T-helper 1 cell treated with Interleukin-12 subunit alpha and Interleukin-12 subunit beta and Interleukin-4 antibody, amounts not matched to agents 30 ng/mL and 1 ng/mL, for 36 hours (primary cell): ENCODE data around the gene RAB44. TPM values are rescaled to one million over a fixed set of nuclear protein-coding genes. Genes with fewer than 3 reads are reported as not detected.

Source experiments
- intact Hi-C: fragments of 100-400 bp; cut with micrococcal nuclease; formaldehyde crosslinking; loops from one replicate; pipeline ENCODE4 v1.15.1; 2024
- total RNA-seq: library from RNA; stranded (reverse); gene quantifications from 2 replicates; pipeline ENCODE4 v1.2.3, GENCODE V29; 2022

The RAB44 gene
- total RNA-seq, 1 donor from 2014 or later, result 0.20 TPM

DNA sequence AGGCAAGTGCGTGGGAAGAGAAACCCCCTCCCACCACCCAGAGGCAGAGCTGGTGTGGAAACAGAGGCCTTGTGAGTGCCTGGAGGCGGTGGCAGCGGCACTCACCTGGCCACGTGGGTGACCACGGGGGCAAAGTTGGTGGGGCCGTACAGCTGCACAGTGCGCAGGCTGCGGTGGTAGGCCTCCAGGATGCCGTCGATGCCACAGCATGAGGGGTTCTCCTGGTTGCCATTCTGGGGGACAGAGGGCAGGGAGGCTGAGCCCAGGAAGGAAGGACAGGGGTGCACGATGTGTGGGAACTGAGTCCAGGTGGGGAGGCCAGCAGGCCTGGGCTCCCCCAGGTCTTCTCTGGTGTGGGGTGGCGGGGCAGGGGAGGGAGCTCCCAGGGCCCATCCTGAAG is 47.7 kb downstream of the RAB44 start:
- intact Hi-C loops, result no loop called here

DNA sequence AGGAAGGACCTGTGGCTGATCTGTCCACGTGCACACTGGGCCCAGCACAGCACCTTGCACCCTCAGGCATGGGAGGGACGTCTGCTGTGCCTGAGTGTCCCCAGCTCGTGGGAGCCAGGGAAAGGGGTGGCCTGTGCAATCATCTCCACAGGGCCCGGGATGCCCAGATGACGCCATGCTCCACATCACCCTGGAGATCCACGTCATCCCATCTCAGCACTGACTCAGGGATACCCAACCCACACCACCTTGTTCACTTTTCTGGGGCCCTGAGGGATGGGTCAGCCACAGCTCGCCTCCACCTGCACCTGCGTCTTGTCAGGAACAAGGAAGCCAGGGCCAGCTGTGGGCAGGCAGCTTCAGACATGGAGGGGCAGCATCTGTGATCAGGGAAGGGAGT is 48.2 kb downstream of the RAB44 start:
- intact Hi-C loops, result no loop called here

DNA sequence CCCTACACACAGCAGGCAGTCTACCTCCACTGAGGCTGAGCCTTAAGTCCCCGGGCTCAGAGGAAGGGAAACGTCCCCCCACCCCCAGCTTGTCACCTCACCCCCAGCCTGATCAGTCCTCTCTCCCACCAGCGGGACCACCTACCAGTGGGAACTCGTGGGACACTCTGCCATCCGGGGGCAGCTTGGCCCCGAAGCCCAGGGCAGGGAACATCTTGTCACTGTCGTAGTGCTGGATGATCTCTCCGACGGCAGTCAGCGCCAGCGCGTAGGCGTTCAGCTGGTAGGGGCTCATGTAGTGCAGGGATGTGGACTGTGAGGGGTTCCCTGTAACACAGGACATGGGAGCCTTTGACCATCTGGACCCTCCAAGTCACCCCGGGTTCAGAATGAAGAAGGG is 48.6 kb downstream of the RAB44 start:
- intact Hi-C loops, result no loop called here

DNA sequence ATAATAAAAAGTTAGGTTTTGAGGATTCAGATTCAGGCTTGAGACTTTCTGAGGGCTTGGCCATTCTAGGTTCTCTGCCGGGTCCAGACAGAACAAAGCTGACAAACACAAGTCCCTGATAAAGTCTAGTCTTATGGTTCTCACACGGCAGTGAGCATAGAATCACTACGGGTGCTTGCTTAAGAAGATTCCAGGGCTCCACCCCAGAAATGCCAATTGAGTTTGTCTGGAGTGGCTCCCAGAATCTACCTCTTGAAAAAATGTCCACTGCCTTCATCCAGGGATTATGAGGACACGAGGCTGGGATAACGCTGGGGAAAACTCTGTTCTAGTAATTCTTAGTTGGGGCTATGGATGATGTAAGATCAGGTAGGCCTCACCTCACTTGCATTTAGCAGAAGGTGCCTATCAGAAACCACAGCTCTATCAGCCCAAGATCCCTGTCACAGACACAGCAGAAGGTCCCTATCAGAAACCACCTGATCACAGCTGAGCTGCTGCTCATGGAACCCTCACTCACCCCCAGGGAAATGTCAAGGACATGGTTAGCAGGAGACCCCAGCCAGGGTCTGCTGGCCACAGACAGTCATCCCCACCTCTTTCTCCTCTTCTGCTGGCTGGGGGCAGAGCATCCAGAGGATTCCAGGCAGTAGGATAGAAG is 52.3 kb downstream of the RAB44 start:
- intact Hi-C loops, result no loop called here

DNA sequence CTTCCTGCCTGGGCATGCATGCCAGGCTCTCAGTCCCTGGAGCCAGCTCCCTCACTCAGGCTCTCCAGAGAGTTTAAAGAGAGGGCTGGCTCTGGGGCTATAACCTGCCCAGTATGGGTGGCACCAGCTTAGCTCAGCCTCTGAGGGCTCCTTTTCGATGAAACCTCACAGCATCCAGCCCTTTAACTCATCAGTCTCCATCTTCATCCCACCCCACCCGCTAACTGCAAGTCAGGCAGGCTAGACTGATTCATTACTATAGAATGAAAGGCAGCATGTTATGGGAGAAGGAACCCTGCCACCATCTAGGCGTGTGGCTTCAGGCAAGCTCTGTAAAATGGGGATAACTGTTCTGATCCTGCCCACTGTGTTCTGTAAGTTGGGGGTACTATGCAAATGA is 53.5 kb downstream of the RAB44 start:
- intact Hi-C loops, result no loop called here

DNA sequence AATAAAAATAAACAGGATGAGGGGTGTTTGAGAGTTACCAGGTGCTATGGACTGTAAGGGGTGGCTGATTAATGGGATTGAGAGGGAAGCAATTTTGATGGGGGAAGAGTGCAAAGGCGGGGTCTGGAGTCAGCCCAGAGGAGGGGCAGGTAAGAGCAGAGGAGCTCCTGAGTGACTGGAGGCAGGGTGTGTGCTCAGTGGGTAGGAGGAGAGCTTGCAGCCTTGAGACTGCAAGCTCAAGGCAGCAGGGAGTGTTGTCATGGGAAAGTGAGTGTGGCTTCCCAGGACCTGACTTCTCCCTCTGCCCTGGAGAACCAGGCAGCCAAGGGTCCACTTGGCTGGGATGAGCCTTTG is 54.2 kb downstream of the RAB44 start:
- intact Hi-C loops, result no loop called here

DNA sequence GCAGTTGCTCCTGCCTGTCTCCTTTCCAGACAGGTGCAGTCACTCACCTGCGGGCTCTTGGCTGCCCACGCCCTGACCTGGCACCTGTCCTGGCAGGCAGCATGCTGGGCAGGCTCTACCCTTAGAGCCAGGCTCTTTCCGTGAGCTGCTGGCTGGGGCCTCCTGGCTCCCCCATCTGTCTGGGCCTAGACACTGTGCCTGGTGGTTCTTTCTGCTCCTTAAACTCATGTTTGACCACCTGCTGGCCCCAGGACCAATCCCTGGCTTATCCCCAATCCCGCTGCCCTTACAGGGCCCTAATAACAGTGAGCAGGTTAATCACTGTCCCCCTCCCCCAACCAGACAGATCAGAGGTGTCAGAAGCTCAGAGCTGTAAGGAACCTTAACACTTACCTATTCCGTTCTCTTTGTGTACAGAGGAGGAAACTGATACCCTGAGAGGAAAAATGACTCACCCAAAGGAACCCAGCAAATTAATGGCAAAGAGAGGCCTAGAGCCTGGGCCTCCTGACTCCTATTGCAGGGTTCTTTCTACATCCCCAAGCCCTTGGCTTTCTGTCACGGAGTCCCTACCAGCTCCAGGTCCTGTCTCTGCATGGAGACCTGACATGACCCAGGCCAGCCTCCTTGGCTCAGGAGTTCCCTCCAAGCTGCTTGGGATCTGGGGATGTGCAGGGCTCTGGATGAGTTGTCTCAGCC is 54.7 kb downstream of the RAB44 start:
- intact Hi-C loops, result no loop called here

DNA sequence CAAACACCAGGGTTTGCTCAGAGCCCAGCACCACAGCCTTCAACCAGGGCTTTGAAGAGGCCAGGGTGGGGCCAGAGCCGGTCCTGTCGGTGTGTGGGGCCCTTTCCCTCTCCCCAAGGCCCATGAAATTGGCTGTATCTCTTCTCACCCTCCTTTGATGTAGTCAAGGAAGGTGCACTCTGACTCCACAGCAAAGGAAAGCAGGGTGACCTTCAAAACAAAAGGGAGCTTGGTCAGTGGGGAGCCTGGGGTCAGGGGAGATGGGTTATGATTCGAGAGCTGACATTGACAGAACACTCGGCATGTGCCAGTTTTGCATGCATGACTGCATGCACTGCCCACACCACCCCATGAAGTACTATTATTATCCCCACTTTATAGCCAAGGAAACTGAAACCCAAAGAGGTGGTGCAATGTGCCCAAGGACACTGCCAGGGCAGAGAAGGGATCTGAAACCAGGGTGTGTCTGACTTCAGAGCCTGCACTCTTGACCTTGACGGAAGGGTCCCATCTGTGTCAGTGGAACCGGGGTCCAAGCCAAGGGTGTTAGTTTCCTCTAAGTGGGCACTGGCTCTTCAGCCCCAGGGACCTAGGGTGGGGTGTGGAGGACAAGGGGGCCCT is 55.4 kb downstream of the RAB44 start:
- intact Hi-C loops, result no loop called here

DNA sequence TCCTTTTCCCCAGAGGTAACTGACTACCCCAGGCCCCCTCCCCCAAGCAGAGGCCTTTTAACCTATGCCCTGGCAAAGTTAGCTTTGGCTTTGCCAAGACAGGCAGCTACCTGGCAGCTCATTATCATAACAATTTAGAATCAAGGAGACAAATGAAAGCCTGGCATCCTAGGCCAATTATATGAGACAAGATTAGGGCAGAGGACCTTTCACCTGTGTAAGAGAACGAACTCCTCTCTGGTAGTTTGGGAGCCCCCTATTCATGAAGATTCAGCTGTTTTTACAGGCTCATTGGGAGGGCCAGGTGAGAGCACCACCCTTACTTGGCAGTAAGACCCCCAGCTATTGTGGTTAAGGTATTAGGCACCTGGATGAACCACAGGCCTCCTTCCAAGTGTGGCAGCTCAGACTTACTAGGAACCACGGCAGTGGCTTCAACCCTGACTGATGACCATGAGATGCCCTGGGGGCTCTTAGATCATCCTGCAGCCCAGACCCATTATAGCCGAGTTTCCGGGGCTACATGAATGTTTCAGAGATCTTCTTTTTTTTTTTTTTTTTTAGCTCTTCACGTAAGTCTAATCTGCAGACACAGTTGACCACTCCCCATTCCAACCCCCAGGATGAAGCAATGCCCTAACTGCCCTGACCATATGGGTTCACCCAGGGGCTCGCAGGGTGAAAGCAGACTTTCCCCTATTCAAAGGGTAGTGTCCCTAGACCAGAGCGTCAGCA is 56.2 kb downstream of the RAB44 start:
- intact Hi-C loops, result loop anchor here (2.0 kb wide), 1 partner anchor 27 kb away; no protein-coding TSS in a partner anchor

DNA sequence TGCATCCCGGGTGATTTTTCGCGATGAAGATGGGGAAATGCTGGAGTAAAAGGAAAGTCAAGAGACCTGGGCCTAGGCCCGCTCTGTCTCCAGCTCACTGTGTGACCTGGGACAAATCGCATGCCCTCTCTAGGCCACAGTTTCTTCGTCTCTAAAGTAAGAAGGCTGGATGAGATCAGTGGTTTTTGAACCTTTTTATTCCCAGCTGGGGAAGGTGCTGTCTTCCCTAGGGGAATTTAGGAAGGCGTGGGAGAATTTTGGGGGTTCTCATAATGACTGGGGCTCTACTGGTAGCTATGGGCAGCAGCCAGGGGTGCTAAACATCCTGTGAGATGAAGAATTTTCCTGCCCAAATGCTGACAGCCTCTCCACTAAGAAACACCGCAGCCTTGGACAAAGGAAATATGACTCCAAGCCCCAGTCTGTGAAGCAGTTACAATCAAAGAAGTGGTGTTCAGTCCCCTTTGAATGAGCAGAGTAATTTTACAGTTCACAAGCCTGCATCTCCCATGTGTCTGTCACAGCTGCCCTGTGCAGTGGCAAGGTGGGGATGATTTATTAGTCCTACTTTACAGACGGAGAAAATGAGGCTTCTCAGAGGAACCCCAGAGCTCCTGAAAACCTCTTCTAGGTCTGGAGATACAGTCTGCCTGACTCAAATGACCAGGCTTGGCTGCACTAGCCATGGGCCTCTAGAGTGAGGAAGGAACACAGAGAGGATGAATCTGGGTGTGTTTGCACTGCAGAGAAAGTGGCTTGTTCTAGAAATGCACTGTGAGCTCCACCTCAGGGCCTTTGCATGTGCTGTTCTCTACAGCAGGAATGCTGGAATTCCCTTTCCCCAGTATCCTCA is 57.2 kb downstream of the RAB44 start:
- intact Hi-C loops, result loop anchor here (1.0 to 5.0 kb wide), 8 partner anchors 20 to 417 kb away; partner anchors contain the start of genes KCTD20, PIM1 and PXT1

DNA sequence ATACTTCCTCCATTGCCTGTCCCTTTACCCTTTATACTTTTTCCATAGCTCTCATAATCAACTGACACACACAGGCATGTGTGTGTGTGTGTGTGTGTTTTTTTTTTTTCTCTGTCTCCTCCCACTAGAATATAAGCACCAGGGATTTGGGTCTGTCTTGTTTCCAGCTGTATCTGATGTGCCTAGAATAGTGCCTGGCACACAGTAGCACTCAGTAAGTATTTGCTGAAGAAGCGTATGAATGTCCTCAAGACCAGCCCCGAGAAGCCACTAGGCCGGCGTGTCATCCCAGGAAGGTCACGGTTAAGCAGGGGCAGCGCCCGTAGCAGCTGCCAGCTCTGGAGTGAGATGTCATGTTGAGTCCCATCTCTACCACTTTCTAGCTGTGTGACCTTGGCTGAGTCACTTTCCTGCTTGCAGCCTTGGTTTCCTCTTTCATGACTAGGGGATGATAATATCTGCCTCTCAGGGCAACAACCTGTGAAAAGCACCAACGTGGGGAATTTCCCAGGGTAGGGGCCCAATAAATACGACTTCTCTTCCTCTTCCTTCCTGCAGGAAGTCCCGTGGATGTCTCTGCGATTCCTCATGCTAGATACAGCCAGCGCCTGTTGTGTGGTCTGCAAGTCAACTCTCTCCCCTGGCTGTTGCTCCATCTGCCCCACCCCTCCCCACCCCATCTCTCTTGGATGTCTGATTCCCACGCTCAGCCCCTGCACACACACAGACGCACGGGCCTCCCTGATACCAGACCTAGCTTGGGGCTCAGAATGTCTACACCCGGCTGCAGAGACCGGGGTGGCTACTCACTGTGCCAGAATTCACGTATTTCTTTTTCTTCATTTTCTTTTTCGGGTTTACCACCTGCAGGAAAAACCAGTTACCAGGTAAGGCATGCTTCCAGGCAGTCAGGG is 58.1 kb downstream of the RAB44 start:
- intact Hi-C loops, result loop anchor here (1.0 to 5.0 kb wide), 9 partner anchors 20 to 417 kb away; partner anchors contain the start of genes KCTD20, PIM1 and PXT1

DNA sequence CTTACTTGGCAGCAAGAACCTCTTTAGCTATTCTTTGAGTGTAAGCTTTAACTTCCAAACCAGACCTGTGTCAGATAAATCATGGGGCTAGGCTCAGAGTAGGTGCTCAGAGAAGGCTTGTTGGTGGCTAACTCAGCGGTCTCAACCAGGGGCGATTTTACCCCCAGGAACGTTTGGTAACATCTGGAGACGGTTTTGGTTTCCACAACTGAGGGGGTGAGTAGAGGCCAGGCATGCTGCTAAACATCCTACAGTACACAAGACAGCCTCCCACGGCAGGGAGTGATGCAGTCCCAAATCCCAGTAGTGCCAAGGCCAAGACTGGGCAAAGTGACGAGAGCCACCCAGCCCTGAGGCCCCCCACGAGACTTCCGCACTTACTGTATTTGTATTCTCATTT is 59.2 kb downstream of the RAB44 start:
- intact Hi-C loops, result loop anchor here (1.0 to 5.0 kb wide), 3 partner anchors 210 to 416 kb away; partner anchors contain the start of genes KCTD20, PIM1 and PXT1

DNA sequence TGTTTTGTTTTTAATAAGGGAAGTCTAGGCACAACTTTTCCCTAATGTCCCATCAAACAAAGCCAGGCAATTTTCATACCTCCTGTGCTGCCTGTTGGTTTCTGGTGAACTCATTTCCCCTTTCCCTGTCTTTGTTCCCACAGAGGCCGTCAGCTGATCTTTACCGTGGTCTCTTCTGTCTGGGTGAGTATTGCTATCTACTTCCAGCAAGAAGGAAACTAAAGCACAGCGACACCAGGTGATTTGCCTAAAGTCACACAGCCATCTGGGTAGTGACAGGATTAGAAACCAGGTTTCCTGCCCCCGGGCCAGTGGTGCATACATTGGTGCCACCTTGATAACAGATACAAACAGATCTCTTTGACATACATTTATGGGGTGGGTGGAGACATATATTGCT is 59.6 kb downstream of the RAB44 start:
- intact Hi-C loops, result loop anchor here (5.0 kb wide), 2 partner anchors 315 to 415 kb away; partner anchors contain the start of genes KCTD20, PIM1 and PXT1

DNA sequence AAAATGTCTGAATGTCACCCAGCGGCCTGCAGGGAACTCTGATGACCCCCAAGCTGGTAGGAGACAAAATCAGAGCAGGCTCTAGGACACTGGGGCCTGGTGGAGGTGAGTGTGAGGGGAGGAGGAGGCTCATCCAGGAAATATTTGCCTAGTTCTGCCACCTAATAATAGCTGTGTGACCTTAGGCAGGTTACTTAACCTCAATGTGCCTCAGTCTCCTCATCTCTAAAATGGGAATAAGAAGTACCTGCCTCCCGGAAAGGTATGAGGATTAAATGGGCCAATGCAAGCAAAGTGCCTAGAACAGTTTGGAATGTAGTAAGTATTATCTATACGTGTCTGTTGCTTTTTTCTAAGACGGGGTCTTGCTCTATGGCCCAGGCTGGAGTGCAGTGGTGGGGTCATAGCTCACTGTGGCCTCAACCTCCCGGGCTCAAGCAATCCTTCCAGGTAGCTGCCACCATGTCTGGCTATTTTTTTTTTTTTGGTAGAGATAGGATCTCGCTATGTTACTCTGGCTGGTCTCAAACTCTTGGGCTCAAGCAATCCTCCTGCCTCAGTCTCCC is 60.4 kb downstream of the RAB44 start:
- intact Hi-C loops, result loop anchor here (2.0 to 5.0 kb wide), 3 partner anchors 316 to 414 kb away; partner anchors contain the start of genes KCTD20, PIM1 and PXT1

DNA sequence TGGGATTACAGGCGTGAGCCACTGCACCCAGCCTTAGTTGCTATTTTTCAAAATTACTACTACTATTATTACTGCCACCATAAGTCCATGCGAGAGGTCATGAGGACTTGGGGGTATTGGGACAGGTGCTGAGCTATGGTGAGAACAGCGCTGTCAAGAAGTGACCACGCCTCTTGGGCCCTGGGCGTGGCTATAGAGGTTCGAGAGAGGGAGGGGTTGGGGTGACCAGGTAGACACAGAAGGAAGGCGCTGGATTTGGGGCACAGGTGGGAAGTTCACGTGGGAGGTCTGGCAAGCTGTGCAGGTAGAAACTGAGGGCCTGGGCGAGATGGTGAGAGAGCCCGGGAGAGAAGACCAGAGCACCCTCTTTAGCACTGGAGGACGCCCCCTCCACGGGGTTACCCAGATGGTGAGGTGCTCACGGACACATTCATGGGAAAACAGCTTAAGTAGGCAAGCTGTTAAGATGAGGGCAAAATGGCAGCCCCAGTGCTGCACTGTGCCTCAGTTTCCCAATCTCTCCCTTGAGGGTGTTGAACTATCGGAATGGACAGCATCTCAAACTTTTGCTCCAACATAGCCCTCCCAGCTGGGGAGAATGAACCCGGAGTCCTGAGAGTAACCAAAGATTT is 61.0 kb downstream of the RAB44 start:
- intact Hi-C loops, result loop anchor here (1.0 to 5.0 kb wide), 6 partner anchors 66 to 414 kb away; partner anchors contain the start of genes KCTD20, PIM1 and PXT1

DNA sequence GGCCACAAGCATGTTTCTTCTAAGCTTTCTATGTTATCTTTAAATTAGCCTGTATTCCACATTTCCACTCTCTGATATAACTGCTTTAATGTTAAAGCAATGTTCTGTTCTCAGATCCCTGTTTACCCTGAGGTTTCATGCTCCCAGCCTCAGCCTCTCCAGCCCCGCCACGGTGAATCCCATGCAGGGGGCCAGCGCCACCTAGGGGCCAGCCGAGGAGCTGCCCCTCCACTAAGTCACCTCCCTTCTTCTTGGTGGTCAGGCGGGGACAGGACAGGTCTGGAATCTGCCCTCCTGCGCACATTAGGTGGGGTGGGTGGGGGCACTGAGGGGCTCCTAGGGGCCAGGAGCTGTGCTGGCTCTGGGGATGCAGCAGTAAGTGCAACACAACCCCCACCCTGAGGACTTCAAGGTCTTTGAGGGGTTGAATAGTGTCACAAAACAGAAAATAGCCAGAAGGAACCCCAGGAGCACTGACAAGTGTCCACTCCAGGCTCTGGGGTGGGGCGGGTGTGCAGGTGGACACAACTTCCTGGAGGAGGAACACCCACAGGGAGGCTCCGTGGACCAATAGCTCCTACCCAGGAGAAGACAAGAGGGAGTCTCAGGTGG is 61.6 kb downstream of the RAB44 start:
- intact Hi-C loops, result loop anchor here (1.0 to 5.0 kb wide), 6 partner anchors 67 to 413 kb away; partner anchors contain the start of genes KCTD20, PIM1 and PXT1

DNA sequence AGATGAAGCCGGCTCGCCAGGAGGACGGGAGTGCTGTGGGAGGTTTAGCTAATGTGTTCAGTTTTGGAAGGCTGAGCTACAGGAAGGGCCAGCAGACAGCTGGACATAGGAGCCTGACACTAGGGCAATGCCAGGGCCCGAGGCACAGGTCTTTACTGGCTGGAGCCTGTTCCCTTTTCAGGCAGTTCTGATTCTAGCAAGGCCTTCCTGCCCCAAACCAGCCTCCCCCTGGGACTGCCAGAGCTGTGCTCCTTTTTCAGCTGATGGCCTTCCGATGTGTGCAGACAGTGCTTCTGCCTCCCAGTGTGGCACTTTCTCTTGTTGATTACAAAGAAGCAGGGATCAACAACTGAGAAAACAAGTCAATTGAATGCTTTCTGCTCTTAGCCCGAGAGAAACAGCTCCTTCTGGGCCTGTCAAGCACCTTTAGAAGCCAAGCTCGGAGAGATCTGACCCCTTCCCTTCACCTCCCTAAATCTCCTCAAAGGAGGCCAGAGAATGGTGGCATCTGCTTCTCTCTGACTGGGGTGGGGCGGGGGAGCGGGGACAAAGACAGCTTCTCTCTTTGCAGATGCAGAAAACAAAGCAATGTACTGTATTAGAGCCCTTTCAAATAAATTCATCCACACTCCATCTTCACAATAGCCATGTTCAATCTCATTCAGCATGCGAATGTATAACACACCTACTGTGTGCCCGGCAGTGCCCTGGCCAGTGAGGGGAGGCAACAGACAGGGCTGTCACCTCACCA is 63.2 kb downstream of the RAB44 start:
- intact Hi-C loops, result no loop called here
